Body of pancreas (tissue), 4 donors: Measurements from ENCODE around the gene HS3ST5.

Source experiments
- POLR2A ChIP-seq, 3 donors: fragments of 450-650 bp; IDR thresholded peaks; one replicate each; pipeline ENCODE4 v1.6.1; 2016; ENCODE audit warnings: antibody characterized with exemption in 3 of 3, mild to moderate bottlenecking in 2 of 3
- TF ChIP-seq, protein P1 (sequence below), 7 experiments: fragments of 450-650 bp in 4 of 7; fragments of 200-600 bp in 3 of 7; sonication (generic) in 3 of 7; IDR thresholded peaks; one replicate each; pipeline ENCODE4 v1.5.1; 2016 to 2019; ENCODE audit warnings: antibody characterized with exemption in 7 of 7

DNA sequence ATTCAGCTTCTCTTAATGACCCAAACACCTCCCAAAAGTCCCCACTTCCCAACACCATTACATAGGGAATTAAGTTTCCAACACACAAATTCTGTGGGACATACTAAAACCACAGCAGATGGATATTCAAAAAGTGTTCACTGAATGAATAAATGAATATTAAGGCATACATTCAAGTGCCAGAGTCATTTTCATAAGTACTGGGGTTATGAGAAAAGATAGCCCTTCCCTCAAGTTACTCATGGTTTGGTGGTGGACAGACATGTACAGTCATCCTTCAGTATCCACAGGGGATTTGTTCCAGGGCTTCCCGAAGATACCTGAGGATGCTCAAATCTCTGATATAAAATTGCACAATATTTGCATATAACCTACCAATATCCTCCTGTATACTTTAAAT is 50.4 kb downstream of the HS3ST5 start:
- TF ChIP-seq, protein P1, sequence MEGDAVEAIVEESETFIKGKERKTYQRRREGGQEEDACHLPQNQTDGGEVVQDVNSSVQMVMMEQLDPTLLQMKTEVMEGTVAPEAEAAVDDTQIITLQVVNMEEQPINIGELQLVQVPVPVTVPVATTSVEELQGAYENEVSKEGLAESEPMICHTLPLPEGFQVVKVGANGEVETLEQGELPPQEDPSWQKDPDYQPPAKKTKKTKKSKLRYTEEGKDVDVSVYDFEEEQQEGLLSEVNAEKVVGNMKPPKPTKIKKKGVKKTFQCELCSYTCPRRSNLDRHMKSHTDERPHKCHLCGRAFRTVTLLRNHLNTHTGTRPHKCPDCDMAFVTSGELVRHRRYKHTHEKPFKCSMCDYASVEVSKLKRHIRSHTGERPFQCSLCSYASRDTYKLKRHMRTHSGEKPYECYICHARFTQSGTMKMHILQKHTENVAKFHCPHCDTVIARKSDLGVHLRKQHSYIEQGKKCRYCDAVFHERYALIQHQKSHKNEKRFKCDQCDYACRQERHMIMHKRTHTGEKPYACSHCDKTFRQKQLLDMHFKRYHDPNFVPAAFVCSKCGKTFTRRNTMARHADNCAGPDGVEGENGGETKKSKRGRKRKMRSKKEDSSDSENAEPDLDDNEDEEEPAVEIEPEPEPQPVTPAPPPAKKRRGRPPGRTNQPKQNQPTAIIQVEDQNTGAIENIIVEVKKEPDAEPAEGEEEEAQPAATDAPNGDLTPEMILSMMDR (IDR thresholded peaks at IDR 0.05), result no peak
- no peak for TF ChIP-seq POLR2A (IDR thresholded peaks at IDR 0.05)
